ENCODE data around the gene FAIM.
"Not testable (repeated sequence)": the region's sequence is repeated elsewhere in the genome, so short reads cannot be mapped to it uniquely, and the experiment has no call there.

The FAIM gene

DNA sequence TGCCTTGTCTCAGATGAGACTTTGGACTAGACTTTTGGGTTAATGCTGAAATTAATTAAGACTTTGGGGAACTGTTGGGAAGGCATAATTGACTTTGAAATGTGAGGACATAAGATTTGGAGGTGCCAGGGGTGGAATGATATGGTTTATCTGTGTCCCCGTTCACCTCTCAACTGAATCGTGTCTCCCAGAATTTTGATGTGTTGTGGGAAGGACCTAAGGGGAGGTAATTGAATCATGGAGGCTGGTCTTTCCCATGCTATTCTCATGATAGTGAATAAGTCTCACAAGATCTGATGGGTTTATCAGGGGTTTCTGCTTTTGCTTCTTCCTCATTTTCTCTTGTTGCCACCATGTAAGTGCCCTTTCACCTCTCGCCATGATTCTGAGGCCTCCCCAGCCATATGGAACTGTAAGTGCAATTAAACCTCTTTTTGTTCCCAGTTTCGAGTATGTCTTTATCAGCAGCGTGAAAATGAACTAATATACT lies 4.4 kb upstream of the FAIM start:
- not testable (repeated sequence) for H3K36me3 ChIP-seq (ENCODE audit: control insufficient read depth, insufficient read depth, low read length, severe bottlenecking); DNase-seq (ENCODE audit: low read depth)

DNA sequence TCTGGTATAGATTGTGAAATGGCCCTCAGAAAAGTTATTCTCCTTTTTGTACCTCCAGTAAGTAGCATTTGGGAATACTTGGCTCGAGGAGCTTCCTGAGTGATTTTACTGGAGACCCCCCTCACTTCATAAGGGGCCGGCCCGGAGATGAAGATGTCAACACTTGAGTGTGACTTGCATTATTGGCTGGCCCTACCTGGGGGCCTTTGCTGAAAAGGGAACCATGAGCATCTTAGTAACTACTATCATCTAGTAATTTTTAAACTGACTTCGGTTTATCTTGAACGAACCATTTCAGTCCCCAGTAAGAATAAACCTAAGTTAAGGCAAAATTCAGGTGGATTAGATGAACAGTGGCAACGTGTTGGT lies 1.3 kb downstream of the FAIM start:
- Histone ChIP-seq H3K4me3 (ENCODE audit: low read length) (peak overlapping the region; percentile 80), H3K36me3 (ENCODE audit: control insufficient read depth, insufficient read depth, low read length, severe bottlenecking) (no peaks in the 10 kb centered on the region), H3K27me3 (replicated peaks; ENCODE audit: control insufficient read depth, insufficient read depth, low read length) (no peaks in the 10 kb centered on the region), H3K9ac (ENCODE audit: low read length) (peak overlapping the region; percentile 82), H3K4me1 (ENCODE audit: control insufficient read depth, insufficient read depth, low read length) (peaks cover 9% of the 10 kb centered on the region), H3K9me3 (ENCODE audit: control insufficient read depth, low read length) (no peaks in the 10 kb centered on the region)
- DNase-seq (ENCODE audit: low read depth), result no peak

More for the DNA sequence above, 4.4 kb upstream of the FAIM start:
- not testable (repeated sequence) for H3K9me3 ChIP-seq (ENCODE audit: control insufficient read depth, low read length); H3K9ac ChIP-seq (ENCODE audit: low read length); H3K27me3 ChIP-seq (replicated peaks; ENCODE audit: control insufficient read depth, insufficient read depth, low read length); H3K4me3 ChIP-seq (ENCODE audit: low read length); H3K4me1 ChIP-seq (ENCODE audit: control insufficient read depth, insufficient read depth, low read length)

DNA sequence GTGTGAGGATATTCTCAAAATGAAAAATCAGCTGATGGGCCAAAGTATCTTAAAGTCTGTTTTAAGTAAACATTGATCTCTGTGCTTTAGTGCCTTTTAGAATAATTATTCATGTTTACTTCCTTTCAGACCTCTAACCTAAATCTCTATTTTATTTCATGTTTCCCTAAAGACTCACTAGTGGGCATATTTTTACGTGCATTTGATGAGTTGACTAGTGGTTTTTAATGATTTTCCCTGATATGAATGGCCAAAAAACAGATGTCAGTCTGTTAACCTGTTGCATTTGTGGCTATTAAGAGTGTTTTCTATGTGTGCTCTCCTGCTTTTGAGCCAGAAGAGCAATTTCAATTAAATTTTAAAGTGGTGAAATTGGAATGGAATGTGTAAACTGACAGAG lies 6.9 kb downstream of the FAIM start:
- Histone ChIP-seq H3K36me3 (ENCODE audit: control insufficient read depth, insufficient read depth, low read length, severe bottlenecking) (no peaks in the 10 kb centered on the region), H3K4me1 (ENCODE audit: control insufficient read depth, insufficient read depth, low read length) (peaks cover 4% of the 10 kb centered on the region), H3K27me3 (replicated peaks; ENCODE audit: control insufficient read depth, insufficient read depth, low read length) (no peaks in the 10 kb centered on the region), H3K9ac (ENCODE audit: low read length) (no peak overlapping the region), H3K4me3 (ENCODE audit: low read length) (no peak overlapping the region), H3K9me3 (ENCODE audit: control insufficient read depth, low read length) (no peaks in the 10 kb centered on the region)
- DNase-seq (ENCODE audit: low read depth), result no peak

DNA sequence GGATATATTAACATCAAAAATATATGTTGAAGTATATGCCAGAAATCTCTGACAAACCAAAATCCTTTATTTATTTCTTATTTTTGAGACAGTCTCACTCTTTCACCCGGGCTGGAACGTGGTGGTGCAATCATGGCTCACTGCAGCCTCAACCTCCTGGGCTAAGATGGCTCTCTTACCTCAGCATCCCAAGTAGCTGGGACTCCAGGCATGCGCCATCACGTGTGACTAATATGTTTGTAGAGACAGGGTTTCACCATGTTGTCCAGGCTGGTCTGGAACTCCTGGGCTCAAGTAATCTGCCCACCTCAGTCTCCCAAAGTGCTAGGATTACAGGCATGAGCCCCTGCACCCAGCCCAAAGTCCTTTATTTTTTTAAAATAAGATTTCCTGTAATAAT lies 11.9 kb downstream of the FAIM start:
- H3K9me3 ChIP-seq (ENCODE audit: control insufficient read depth, low read length), result no peaks in the 10 kb centered on the region
- no peak overlapping the region for H3K9ac ChIP-seq (ENCODE audit: low read length)
- no peaks in the 10 kb centered on the region for H3K36me3 ChIP-seq (ENCODE audit: control insufficient read depth, insufficient read depth, low read length, severe bottlenecking)
- no peak for DNase-seq (ENCODE audit: low read depth)
- H3K4me3 ChIP-seq (ENCODE audit: low read length), result no peak overlapping the region
- no peaks in the 10 kb centered on the region for H3K27me3 ChIP-seq (replicated peaks; ENCODE audit: control insufficient read depth, insufficient read depth, low read length)
- H3K4me1 ChIP-seq (ENCODE audit: control insufficient read depth, insufficient read depth, low read length), result peaks cover 4% of the 10 kb centered on the region

DNA sequence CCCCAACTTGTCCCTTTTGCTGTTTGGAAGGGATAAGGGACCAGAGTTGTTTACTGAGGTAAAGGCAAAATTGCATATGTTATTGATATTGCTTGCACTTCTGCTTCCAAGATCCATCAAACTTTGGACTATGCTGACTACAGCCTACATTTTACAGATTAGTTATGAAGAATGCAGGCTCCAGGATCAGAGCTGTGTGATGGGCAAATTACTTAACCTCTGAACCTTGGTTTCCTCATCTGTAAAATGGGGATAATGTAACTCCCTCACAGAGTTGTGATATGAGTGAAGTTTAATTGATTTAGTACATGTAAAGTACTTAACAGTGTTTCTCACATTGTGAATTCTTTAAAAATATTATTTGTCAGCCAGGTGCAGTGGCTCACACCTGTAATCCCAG lies 15.9 kb downstream of the FAIM start:
- peaks cover 4% of the 10 kb centered on the region for H3K4me1 ChIP-seq (ENCODE audit: control insufficient read depth, insufficient read depth, low read length)
- no peak overlapping the region for H3K9ac ChIP-seq (ENCODE audit: low read length)
- H3K4me3 ChIP-seq (ENCODE audit: low read length), result no peak overlapping the region
- no peak for DNase-seq (ENCODE audit: low read depth)
- no peaks in the 10 kb centered on the region for H3K36me3 ChIP-seq (ENCODE audit: control insufficient read depth, insufficient read depth, low read length, severe bottlenecking)
- H3K9me3 ChIP-seq (ENCODE audit: control insufficient read depth, low read length), result no peaks in the 10 kb centered on the region
- H3K27me3 ChIP-seq (replicated peaks; ENCODE audit: control insufficient read depth, insufficient read depth, low read length), result no peaks in the 10 kb centered on the region

DNA sequence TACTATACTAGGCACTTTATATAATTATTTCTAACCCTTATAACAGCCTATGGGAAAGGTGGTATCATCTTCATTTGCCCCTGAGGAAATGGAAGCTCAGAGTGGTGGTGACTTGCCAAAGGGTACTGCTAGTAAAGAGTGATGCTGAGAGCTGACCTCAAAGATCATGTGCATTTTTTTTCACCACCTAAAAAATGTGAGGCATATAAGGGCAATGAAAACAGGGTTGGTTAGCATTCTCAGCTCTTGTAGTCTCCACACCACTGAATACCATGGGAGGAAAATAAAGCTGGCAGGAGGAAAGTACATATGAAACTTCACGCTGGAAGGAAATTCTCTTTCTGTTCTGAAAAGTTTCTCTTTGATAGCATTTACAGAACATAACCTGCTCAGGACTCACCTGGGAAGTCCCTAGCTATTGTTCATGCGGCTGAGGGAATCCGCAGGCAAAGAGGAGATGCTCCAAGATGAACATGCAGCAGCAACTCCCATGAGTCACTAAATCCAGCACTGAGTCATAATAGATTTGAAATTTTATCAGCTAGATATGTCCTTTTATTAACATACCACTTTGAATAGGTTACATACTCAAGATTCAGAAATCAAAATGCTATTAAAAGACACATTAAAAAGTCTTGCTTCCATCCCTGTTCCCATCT lies 17.3 kb downstream of the FAIM start:
- Histone ChIP-seq H3K36me3 (ENCODE audit: control insufficient read depth, insufficient read depth, low read length, severe bottlenecking) (no peaks in the 10 kb centered on the region), H3K9me3 (ENCODE audit: control insufficient read depth, low read length) (no peaks in the 10 kb centered on the region), H3K27me3 (replicated peaks; ENCODE audit: control insufficient read depth, insufficient read depth, low read length) (no peaks in the 10 kb centered on the region), H3K4me3 (ENCODE audit: low read length) (no peak overlapping the region), H3K9ac (ENCODE audit: low read length) (no peak overlapping the region), H3K4me1 (ENCODE audit: control insufficient read depth, insufficient read depth, low read length) (no peaks in the 10 kb centered on the region)
- peak; percentile 25 for DNase-seq (ENCODE audit: low read depth)

DNA sequence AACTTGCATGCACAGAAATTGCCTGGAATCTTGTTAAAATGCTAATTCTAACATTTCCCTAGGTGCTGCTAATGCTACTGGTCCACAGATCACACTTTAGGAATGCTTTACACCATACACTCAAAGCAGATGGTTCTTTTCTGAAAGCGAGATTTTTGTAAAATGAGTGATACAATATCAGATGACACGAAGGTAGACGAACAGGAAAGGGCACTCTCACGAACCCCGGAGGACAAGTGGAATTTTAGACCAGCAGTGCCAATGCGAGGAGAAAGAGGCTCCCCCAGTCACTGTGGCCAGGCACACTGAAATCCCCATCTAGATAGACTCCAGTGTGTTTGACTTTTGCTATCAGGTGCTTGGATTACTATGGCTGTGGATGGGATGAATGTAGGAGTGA lies 21.0 kb downstream of the FAIM start:
- Histone ChIP-seq H3K9me3 (ENCODE audit: control insufficient read depth, low read length) (no peaks in the 10 kb centered on the region), H3K4me1 (ENCODE audit: control insufficient read depth, insufficient read depth, low read length) (no peaks in the 10 kb centered on the region), H3K9ac (ENCODE audit: low read length) (no peak overlapping the region), H3K36me3 (ENCODE audit: control insufficient read depth, insufficient read depth, low read length, severe bottlenecking) (peaks cover 20% of the 10 kb centered on the region), H3K4me3 (ENCODE audit: low read length) (no peak overlapping the region), H3K27me3 (replicated peaks; ENCODE audit: control insufficient read depth, insufficient read depth, low read length) (no peaks in the 10 kb centered on the region)
- no peak for DNase-seq (ENCODE audit: low read depth)

DNA sequence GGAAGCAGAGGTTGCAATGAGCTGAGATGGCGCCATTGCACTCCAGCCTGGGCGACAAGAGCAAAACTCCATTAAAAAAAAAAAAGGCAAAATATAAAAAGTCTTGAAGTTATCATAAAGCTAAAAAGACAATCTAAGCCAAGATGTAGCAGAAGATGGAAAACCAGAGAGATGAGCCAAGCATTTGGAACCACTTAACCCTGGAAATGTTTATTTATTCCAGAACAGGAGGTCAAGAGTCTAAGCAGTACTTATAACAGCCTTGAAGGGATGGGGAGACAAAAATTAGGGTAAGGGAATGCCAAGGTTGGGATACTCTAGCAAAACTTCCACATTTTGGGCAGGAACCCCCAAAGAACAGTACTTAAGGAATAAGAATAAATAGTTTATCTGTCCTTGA lies 30.1 kb downstream of the FAIM start:
- peaks cover 8% of the 10 kb centered on the region for H3K36me3 ChIP-seq (ENCODE audit: control insufficient read depth, insufficient read depth, low read length, severe bottlenecking)
- no peak for DNase-seq (ENCODE audit: low read depth)
- no peak overlapping the region for H3K9ac ChIP-seq (ENCODE audit: low read length)

DNA sequence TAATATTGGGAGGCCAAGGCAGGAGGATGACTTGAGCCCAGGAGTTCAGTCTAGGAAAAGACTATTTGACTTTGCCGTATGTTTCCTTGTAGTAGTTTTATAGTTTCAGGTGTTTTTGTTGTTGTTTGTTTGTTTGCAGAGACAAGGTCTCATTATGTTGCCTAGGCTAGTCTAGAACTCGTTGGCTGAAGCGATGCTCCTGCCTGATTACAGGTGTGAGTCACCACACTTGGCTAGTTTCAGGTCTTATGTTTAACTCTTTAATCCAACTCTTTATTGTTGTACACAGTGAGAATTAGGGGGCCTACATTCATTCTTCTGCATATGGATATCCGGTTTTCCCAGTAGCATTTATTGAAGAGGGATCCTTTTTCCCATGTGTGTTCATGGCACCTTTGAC lies 32.0 kb downstream of the FAIM start:
- DNase-seq (ENCODE audit: low read depth), result no peak
- Histone ChIP-seq H3K36me3 (ENCODE audit: control insufficient read depth, insufficient read depth, low read length, severe bottlenecking) (peaks cover 7% of the 10 kb centered on the region), H3K4me3 (ENCODE audit: low read length) (no peak overlapping the region), H3K9me3 (ENCODE audit: control insufficient read depth, low read length) (peaks cover 17% of the 10 kb centered on the region), H3K4me1 (ENCODE audit: control insufficient read depth, insufficient read depth, low read length) (no peaks in the 10 kb centered on the region), H3K9ac (ENCODE audit: low read length) (no peak overlapping the region), H3K27me3 (replicated peaks; ENCODE audit: control insufficient read depth, insufficient read depth, low read length) (no peaks in the 10 kb centered on the region)

More for the DNA sequence above, 30.1 kb downstream of the FAIM start:
- Histone ChIP-seq H3K4me1 (ENCODE audit: control insufficient read depth, insufficient read depth, low read length) (no peaks in the 10 kb centered on the region), H3K27me3 (replicated peaks; ENCODE audit: control insufficient read depth, insufficient read depth, low read length) (no peaks in the 10 kb centered on the region), H3K4me3 (ENCODE audit: low read length) (no peak overlapping the region), H3K9me3 (ENCODE audit: control insufficient read depth, low read length) (peaks cover 12% of the 10 kb centered on the region)

DNA sequence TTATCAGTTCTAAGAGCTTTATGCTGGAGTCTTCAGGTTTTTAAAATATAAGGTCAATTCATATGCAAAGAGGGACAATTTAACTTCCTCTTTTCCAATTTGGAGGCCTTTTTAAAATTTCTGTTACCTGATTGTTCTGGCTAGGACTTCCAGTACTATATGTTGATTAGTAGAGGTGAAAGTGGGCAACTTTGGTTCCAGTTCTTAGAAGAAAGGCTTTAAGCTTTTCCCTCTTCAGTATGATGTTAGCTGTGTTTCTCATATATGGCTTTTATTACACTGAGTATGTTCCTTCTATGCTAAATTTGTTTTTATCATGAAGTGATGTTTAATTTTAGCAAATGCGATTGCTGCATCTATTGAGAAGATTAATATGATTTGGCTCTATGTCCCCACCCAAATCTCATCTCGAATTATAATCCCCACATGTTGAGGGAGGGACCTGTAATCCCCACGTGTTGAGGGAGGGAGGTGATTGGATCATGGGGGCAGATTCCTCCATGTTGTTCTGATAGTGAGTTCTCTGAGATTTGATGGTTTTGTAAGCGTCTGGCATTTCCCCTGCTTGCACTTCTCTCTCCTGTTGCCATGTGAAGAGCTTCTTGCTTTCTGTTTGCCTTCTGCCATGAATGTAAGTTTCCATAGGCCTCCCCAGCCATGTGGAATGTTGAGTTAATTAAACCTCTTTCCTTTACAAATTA lies 33.8 kb downstream of the FAIM start:
- Histone ChIP-seq H3K4me3 (ENCODE audit: low read length) (no peak overlapping the region), H3K9ac (ENCODE audit: low read length) (no peak overlapping the region), H3K9me3 (ENCODE audit: control insufficient read depth, low read length) (peaks cover 29% of the 10 kb centered on the region), H3K27me3 (replicated peaks; ENCODE audit: control insufficient read depth, insufficient read depth, low read length) (no peaks in the 10 kb centered on the region), H3K36me3 (ENCODE audit: control insufficient read depth, insufficient read depth, low read length, severe bottlenecking) (no peaks in the 10 kb centered on the region), H3K4me1 (ENCODE audit: control insufficient read depth, insufficient read depth, low read length) (no peaks in the 10 kb centered on the region)
- DNase-seq (ENCODE audit: low read depth), result no peak

DNA sequence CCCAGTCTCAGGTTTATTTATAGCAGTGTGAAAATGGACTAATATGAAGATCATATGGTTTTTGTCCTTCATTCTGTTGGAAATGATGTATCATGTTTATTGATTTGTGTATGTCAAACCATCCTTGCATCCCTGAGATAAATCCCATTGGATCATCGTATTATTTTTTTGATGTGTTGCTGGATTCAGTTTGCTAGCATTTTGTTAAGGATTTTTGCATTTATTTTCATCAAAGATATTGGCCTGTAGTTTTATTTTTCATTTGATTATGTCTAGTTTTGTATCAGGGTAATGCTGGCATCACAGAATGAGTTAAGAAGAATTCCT lies 34.3 kb downstream of the FAIM start:
- no peaks in the 10 kb centered on the region for H3K27me3 ChIP-seq (replicated peaks; ENCODE audit: control insufficient read depth, insufficient read depth, low read length)
- H3K9me3 ChIP-seq (ENCODE audit: control insufficient read depth, low read length), result peaks cover 29% of the 10 kb centered on the region
- H3K4me3 ChIP-seq (ENCODE audit: low read length), result no peak overlapping the region
- no peak for DNase-seq (ENCODE audit: low read depth)
- H3K9ac ChIP-seq (ENCODE audit: low read length), result no peak overlapping the region
- H3K4me1 ChIP-seq (ENCODE audit: control insufficient read depth, insufficient read depth, low read length), result no peaks in the 10 kb centered on the region
- no peaks in the 10 kb centered on the region for H3K36me3 ChIP-seq (ENCODE audit: control insufficient read depth, insufficient read depth, low read length, severe bottlenecking)

DNA sequence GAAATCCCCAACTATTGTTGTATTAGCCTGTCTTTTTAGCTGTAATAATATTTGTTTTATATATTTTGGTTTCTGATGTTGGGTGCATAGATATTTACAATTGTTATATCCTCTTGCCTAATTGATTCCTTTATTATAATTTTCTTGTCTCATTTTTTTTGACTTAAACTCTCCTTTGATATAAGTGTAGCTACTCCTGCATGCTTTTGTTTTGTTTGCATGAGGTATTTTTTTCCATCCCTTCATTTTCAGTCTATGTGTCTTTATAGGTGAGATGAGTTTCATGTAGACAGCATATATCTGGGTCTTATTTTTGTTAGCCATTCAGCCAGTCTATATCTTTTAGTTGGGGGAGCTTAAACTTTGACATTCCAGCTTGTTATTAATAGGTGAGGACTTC lies 37.4 kb downstream of the FAIM start:
- no peak for DNase-seq (ENCODE audit: low read depth)
- peaks cover 18% of the 10 kb centered on the region for H3K36me3 ChIP-seq (ENCODE audit: control insufficient read depth, insufficient read depth, low read length, severe bottlenecking)
- no peak overlapping the region for H3K9ac ChIP-seq (ENCODE audit: low read length)
- H3K4me1 ChIP-seq (ENCODE audit: control insufficient read depth, insufficient read depth, low read length), result no peaks in the 10 kb centered on the region
- no peaks in the 10 kb centered on the region for H3K27me3 ChIP-seq (replicated peaks; ENCODE audit: control insufficient read depth, insufficient read depth, low read length)
- H3K4me3 ChIP-seq (ENCODE audit: low read length), result no peak overlapping the region
- peaks cover 32% of the 10 kb centered on the region for H3K9me3 ChIP-seq (ENCODE audit: control insufficient read depth, low read length)
